ENCODE data around the gene SHROOM1.

The SHROOM1 gene

GRCh38 chr5:132853323-132853722 lies 22.9 kb upstream of the SHROOM1 start:
- no peak for DNase-seq

GRCh38 chr5:132850066-132850465 lies 19.6 kb upstream of the SHROOM1 start:
- DNase-seq = no peak

DNA sequence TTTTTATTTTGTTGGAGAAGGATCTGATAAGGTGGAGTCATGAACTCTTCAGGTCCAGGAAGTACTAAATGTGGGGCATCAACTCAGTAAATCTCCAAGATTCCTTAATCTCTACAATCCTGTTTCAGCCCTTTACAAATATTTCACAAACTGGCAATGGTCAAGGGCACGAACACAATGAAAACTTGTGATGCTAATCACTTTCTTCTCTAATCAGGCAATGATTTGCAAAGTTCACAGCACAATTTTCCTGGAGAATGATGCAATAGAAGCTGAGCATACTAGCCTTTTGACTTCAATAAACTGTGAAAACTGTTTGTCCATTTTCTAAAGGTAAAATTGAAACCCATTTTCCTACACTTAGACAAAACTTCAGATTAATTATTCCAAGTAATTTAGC lies 18.9 kb upstream of the SHROOM1 start:
- DNase-seq = no peak

DNA sequence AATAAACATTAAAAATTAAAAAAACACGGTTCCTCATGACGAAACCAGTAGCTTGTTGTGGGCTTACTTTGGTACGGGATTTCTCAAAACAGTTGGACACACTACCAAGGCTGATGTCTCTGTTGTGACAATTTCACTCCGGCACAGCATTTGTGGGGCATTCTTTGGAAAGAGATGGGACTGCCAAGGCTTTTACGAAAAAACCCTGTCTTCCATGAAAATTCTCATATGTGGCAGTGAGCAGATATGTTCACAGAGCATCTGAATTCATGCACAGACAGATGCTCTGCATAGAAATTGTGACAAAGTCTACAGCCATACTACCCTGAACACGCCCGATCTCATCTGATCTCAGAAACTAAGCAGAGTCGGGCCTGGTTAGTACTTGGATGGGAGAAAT lies 17.8 kb upstream of the SHROOM1 start:
- no peak for DNase-seq

- peak; percentile 66 for DNase-seq
Measured at GRCh38 chr5:132841305-132841704, 10.9 kb upstream of the SHROOM1 start.

DNA sequence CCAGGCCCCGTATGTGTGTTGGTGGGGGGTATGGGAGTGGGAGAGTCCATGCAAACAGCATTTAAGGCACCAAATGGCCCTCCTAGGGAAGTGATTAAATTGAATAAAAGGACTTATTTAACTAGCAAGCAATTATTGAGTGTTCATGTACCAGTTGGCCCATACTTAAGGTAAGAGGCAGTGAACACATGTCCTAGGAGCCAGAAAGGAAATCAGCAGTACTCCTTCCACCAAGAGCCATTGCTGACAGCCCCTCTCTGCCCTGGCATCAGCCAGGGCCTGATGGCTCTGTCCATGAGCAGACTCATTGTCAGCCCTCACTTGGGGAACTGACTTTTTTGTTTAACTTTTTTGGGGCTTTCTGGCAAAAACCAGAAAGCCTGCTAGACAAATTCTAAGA lies 10.4 kb upstream of the SHROOM1 start:
- DNase-seq = no peak

GRCh38 chr5:132840313-132840712 lies 9.9 kb upstream of the SHROOM1 start:
- no peak for DNase-seq

- DNase-seq = peak; percentile 23
Measured at GRCh38 chr5:132839426-132840301, 9.2 kb upstream of the SHROOM1 start.

GRCh38 chr5:132838516-132839282 lies 8.3 kb upstream of the SHROOM1 start:
- no peak for DNase-seq

- DNase-seq = no peak
Measured at GRCh38 chr5:132837868-132838267, 7.4 kb upstream of the SHROOM1 start.

DNA sequence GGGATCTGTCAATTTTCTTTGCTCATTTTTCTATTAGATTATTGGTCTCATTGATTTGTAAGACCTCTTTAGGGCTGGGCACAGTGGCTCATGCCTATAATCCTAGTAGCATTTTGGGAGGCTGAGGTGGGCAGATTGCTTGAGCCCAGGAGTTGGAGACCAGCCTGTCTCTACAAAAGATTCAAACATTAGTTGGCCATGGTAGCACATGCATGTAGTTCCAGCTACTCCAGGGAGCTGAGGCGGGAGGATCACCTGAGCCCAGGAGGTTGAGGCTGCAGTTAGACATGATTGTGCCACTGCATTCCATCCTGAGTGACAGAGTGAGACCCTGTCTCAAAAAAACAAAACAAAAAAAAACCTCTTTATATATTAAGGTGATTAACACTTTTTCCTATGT lies 6.4 kb upstream of the SHROOM1 start:
- DNase-seq = no peak

DNA sequence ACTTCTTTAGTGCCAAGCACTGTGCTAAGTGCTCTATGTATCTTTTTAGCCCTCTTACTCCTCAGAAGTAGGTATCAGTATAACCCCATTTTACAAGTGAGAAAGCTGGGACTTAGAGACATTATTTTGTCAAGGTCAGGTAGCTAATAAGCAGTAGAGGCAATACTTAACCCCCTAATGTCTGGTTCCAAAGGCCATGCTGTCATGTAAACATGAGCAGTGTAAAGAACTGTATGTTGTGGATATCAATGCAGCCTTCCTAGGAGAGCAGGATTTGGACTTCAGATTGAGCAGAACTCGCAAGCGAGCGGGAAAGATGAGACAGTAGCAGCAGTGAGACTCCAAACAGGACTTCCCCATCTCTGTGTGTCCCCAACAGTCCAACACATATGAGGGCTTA lies 3.6 kb upstream of the SHROOM1 start:
- no peak for DNase-seq

DNA sequence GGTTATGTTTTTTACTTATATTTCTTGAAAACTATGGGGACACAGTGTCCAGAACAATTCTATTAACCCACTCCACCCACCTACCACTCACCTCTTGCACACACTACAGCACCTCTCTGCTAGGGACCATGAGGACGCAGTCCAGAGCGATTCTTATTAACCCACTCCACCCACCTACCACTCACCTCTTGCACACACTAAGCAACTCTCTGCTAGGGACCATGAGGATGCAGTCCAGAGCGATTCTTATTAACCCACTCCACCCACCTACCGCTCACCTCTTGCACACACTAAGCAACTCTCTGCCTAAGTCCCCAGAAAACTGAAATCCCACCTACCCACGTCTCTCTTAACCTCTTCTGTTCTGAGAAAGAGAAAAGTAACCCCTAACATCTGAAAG lies 2.2 kb upstream of the SHROOM1 start:
- DNase-seq = no peak

GRCh38 chr5:132831095-132831860 lies 831 bp upstream of the SHROOM1 start:
- DNase-seq = no peak

- DNase-seq = peak; percentile 20
Measured at GRCh38 chr5:132829742-132830435, 558 bp downstream of the SHROOM1 start.

- DNase-seq = no peak
Measured at GRCh38 chr5:132828846-132829494, 1.5 kb downstream of the SHROOM1 start.

GRCh38 chr5:132827943-132828673 lies 2.3 kb downstream of the SHROOM1 start:
- no peak for DNase-seq

GRCh38 chr5:132826424-132827082 lies 3.9 kb downstream of the SHROOM1 start:
- no peak for DNase-seq

- no peak for DNase-seq
Measured at GRCh38 chr5:132825834-132826391, 4.5 kb downstream of the SHROOM1 start.

DNA sequence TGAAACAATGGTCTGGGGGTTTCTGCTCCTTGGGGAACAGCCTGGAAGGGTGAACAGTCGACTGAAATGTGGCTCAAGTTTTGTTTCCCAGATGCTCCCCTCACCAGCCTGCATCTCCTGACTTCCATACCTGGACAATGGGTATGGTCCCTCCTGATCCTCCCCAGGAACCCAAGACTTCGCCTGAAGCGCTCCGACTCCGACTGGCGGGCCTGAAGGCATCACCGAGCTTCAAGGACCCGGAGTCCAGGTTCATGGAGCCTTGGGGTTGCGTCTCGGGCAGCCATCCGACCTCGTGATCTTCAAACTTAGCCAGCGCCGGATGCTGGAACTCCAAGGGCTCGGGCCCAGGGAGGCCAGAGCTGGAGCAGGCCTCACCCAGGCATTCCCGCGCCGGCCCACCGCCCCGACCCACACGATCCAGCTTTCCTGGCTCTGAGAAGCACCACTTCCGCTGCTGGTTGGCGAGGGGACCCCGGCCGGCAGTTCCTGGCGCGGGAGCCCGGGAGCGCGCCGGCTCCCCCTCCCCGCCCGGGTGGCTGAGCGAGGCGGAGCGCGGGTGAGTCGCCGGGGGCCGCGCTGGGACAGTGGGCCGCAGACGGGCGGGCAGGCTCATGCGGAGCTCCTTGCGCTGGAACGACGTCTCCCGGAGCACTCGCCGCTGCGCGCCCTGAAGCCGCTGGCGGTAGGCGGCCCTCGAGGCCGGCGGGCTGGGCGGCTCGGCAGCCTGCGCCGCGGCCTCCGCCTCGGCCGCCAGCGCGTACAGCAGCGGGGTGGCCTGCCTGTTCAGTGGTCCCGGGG lies 5.2 kb downstream of the SHROOM1 start:
- DNase-seq = no peak

Data from MV-4-11 (cell line).